ENCODE measurements around the gene CDH12. TPM values are rescaled to one million over a fixed set of nuclear protein-coding genes. Genes with fewer than 3 reads are reported as not detected.
"Not testable (repeated sequence)": the region's sequence is repeated elsewhere in the genome, so short reads cannot be mapped to it uniquely, and the experiment has no call there.

The CDH12 gene
- total RNA-seq, 2 donors from 2014 or later = 0.90 to 1.9 TPM

DNA sequence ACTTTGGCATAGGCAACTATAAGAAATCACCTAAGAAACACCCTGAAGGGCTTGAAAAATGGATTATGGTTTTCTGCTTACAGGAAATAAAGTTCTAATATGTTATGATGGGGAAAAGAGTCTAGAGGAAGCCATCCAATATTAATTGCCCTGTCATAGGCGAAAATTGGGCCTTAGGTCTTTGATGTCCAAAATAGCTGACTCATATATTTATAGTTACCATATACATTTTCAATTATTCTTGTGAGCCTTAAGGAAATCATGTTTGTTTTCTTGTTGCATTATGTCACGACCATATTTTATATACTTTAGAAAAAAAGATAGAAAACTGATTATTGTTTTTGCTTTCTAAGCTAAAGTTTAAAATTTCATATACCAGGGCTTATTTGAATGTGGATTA lies 509.1 kb downstream of the CDH12 start:
- Histone ChIP-seq H3K27me3 (ENCODE audit: control insufficient read depth, insufficient read depth, low read length, poor library complexity, severe bottlenecking) (no peaks in the 10 kb centered on the region), H3K36me3 (ENCODE audit: control insufficient read depth, insufficient read depth, low read length) (no peaks in the 10 kb centered on the region), H3K4me1 (ENCODE audit: control insufficient read depth, insufficient read depth, low read length) (no peaks in the 10 kb centered on the region), H3K9me3 (ENCODE audit: control insufficient read depth, low read length) (no peaks in the 10 kb centered on the region), H3K4me3 (ENCODE audit: low read length) (no peak overlapping the region), H3K9ac (ENCODE audit: extremely low read depth, low read length, poor library complexity, severe bottlenecking) (no peak overlapping the region), H3K27ac (ENCODE audit: low read depth, low read length) (no peak overlapping the region)
- Mint-ChIP-seq H3K4me3 (no peak overlapping the region), H3K36me3 (ENCODE audit: low read depth) (no peaks in the 10 kb centered on the region), H3K9me3 (no peaks in the 10 kb centered on the region), H3K4me1 (no peaks in the 10 kb centered on the region), H3K27me3 (ENCODE audit: insufficient read depth) (no peaks in the 10 kb centered on the region), H3K27ac (no peak overlapping the region)
- TF ChIP-seq, protein P1, sequence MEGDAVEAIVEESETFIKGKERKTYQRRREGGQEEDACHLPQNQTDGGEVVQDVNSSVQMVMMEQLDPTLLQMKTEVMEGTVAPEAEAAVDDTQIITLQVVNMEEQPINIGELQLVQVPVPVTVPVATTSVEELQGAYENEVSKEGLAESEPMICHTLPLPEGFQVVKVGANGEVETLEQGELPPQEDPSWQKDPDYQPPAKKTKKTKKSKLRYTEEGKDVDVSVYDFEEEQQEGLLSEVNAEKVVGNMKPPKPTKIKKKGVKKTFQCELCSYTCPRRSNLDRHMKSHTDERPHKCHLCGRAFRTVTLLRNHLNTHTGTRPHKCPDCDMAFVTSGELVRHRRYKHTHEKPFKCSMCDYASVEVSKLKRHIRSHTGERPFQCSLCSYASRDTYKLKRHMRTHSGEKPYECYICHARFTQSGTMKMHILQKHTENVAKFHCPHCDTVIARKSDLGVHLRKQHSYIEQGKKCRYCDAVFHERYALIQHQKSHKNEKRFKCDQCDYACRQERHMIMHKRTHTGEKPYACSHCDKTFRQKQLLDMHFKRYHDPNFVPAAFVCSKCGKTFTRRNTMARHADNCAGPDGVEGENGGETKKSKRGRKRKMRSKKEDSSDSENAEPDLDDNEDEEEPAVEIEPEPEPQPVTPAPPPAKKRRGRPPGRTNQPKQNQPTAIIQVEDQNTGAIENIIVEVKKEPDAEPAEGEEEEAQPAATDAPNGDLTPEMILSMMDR (conservative IDR thresholded peaks at IDR 0.05) = no peak
- WGBS, 2 experiments (ENCODE audit: insufficient coverage in 1 of 2, insufficient read length in 1 of 2) = no CpG with 5 or more reads among the region's 2 CpGs
- DNase-seq = no peak

DNA sequence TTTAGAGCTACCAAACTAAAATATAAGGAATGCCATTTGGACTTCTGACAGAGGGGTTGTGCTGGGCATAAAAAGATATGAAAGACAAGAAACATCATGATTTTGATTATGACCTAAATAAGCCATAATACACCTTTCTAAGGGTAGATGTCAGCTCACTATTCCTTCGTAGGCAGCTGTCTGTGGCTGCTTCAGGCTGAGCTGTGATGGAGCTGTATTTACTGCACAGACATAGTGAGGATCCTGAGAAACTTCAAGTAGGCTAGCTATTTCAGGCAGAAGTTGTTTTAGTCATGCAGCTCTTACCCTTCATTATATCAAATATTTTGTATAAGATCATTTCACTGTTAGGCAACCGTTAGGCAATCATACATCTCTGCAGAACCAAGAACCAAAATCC lies 511.7 kb downstream of the CDH12 start:
- Mint-ChIP-seq H3K9me3 (peaks cover 17% of the 10 kb centered on the region), H3K4me1 (no peaks in the 10 kb centered on the region), H3K27ac (no peak overlapping the region), H3K4me3 (no peak overlapping the region), H3K27me3 (ENCODE audit: insufficient read depth) (no peaks in the 10 kb centered on the region), H3K36me3 (ENCODE audit: low read depth) (peaks cover 3% of the 10 kb centered on the region)
- Histone ChIP-seq H3K4me1 (ENCODE audit: control insufficient read depth, insufficient read depth, low read length) (no peaks in the 10 kb centered on the region), H3K27ac (ENCODE audit: low read depth, low read length) (no peak overlapping the region), H3K9ac (ENCODE audit: extremely low read depth, low read length, poor library complexity, severe bottlenecking) (no peak overlapping the region), H3K27me3 (ENCODE audit: control insufficient read depth, insufficient read depth, low read length, poor library complexity, severe bottlenecking) (no peaks in the 10 kb centered on the region), H3K36me3 (ENCODE audit: control insufficient read depth, insufficient read depth, low read length) (no peaks in the 10 kb centered on the region), H3K9me3 (ENCODE audit: control insufficient read depth, low read length) (peaks cover 4% of the 10 kb centered on the region), H3K4me3 (ENCODE audit: low read length) (no peak overlapping the region)
- TF ChIP-seq, protein P1 (conservative IDR thresholded peaks at IDR 0.05) = no peak
- no peak for DNase-seq
- 92% methylated on average over 2 of the region's 2 CpGs; no CpG with 5 or more reads in 1 of the 2 experiments for WGBS, 2 experiments (ENCODE audit: insufficient coverage in 1 of 2, insufficient read length in 1 of 2)

DNA sequence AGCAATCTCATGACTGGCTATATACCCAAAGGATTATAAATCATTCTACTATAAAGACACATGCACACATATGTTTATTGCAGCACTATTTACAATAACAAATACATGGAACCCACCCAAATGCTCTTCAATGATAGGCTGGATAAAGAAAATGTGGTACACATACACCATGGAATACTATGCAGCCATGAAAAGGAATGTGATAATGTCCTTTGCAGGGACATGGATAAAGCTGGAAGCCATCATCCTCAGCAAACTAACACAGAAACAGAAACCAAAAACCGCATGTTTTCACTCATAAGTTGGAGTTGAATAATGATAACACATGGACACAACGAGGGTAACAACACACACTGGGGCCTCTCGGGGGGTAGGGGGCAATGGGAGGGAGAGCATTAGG lies 520.2 kb downstream of the CDH12 start:
- not testable (repeated sequence) for H3K4me3 ChIP-seq (ENCODE audit: low read length); H3K4me1 Mint-ChIP-seq; H3K27me3 ChIP-seq (ENCODE audit: control insufficient read depth, insufficient read depth, low read length, poor library complexity, severe bottlenecking); H3K36me3 ChIP-seq (ENCODE audit: control insufficient read depth, insufficient read depth, low read length); H3K4me3 Mint-ChIP-seq; H3K9ac ChIP-seq (ENCODE audit: extremely low read depth, low read length, poor library complexity, severe bottlenecking); H3K9me3 ChIP-seq (ENCODE audit: control insufficient read depth, low read length); H3K4me1 ChIP-seq (ENCODE audit: control insufficient read depth, insufficient read depth, low read length); DNase-seq; H3K27ac Mint-ChIP-seq; H3K36me3 Mint-ChIP-seq (ENCODE audit: low read depth); H3K27me3 Mint-ChIP-seq (ENCODE audit: insufficient read depth); H3K27ac ChIP-seq (ENCODE audit: low read depth, low read length)
- WGBS, 2 experiments (ENCODE audit: insufficient coverage in 1 of 2, insufficient read length in 1 of 2) = 92% methylated on average over 3 of the region's 3 CpGs; no CpG with 5 or more reads in 1 of the 2 experiments
- H3K9me3 Mint-ChIP-seq = peaks cover 41% of the 10 kb centered on the region

DNA sequence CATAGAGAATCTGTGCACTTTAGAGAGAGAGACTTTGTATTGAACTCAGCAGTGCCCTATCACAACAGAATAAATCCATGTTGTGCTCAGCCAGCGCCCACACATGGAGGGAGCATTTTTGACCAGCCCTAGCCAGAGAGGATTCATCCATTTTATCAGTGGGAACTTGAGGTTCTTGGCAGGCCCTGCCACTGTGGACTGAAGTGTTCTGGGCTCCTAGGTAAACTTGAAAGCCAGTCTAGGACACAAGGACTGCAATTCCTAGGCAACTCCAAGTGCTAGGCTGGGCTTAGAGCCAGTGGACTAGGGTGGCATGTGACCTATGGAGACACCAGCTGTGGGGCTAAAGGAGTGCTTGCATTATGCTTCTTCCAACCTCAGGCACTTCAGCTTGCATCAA lies 523.5 kb downstream of the CDH12 start:
- Histone ChIP-seq H3K9ac (ENCODE audit: extremely low read depth, low read length, poor library complexity, severe bottlenecking) (no peak overlapping the region), H3K4me3 (ENCODE audit: low read length) (no peak overlapping the region), H3K27ac (ENCODE audit: low read depth, low read length) (no peak overlapping the region), H3K36me3 (ENCODE audit: control insufficient read depth, insufficient read depth, low read length) (no peaks in the 10 kb centered on the region), H3K27me3 (ENCODE audit: control insufficient read depth, insufficient read depth, low read length, poor library complexity, severe bottlenecking) (no peaks in the 10 kb centered on the region), H3K4me1 (ENCODE audit: control insufficient read depth, insufficient read depth, low read length) (no peaks in the 10 kb centered on the region), H3K9me3 (ENCODE audit: control insufficient read depth, low read length) (no peaks in the 10 kb centered on the region)
- WGBS, 2 experiments (ENCODE audit: insufficient coverage in 1 of 2, insufficient read length in 1 of 2) = 94% methylated on average over 1 of the region's 1 CpG; no CpG with 5 or more reads in 1 of the 2 experiments
- H3K4me1 Mint-ChIP-seq = no peaks in the 10 kb centered on the region
- no peak overlapping the region for H3K4me3 Mint-ChIP-seq
- peaks cover 11% of the 10 kb centered on the region for H3K9me3 Mint-ChIP-seq
- H3K27ac Mint-ChIP-seq = no peak overlapping the region
- no peak for DNase-seq
- TF ChIP-seq, protein P1 (conservative IDR thresholded peaks at IDR 0.05) = no peak
- H3K27me3 Mint-ChIP-seq (ENCODE audit: insufficient read depth) = no peaks in the 10 kb centered on the region
- no peaks in the 10 kb centered on the region for H3K36me3 Mint-ChIP-seq (ENCODE audit: low read depth)

Measured in endodermal cell (in vitro differentiated cells).